GM12864 (cell line): ENCODE measurements around the gene TMED8.

Source experiments
- DNase-seq: peaks from one replicate; pipeline ENCODE4 v3.0.0-alpha.2; 2011; ENCODE audit warnings: low read depth
- H3K4me3 ChIP-seq: 2 replicates; pipeline ENCODE4 v1.5.1; 2011; ENCODE audit warnings: mild to moderate bottlenecking, low read depth, low read length, control low read depth
- TF ChIP-seq, protein P1 (sequence below): IDR thresholded peaks from 2 replicates; pipeline ENCODE4 v1.5.1; 2011; ENCODE audit warnings: low read depth, mild to moderate bottlenecking, moderate library complexity, low read length, control low read depth, inconsistent platforms; ENCODE audit errors: missing control alignments

TMED8 gene

DNA sequence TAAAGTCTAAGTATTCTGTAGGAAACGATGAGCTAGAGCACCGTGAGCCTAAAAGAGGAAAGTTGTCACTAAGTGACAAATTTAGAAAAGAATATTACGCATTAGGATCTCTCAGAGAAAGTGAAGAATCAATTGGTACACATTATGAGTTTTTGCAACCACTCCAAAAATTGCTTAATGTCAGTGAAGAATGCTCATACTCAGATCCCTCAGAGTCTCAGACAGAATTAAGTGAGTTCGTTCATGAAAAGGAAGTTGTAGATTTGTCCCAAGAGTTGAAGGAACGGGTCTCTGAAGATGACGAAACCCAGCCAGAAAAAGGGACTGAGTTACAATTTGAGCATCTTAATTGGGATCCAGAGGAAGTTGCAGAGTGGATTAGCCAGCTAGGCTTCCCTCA lies 1.8 kb upstream of the TMED8 start:
- TF ChIP-seq, protein P1, sequence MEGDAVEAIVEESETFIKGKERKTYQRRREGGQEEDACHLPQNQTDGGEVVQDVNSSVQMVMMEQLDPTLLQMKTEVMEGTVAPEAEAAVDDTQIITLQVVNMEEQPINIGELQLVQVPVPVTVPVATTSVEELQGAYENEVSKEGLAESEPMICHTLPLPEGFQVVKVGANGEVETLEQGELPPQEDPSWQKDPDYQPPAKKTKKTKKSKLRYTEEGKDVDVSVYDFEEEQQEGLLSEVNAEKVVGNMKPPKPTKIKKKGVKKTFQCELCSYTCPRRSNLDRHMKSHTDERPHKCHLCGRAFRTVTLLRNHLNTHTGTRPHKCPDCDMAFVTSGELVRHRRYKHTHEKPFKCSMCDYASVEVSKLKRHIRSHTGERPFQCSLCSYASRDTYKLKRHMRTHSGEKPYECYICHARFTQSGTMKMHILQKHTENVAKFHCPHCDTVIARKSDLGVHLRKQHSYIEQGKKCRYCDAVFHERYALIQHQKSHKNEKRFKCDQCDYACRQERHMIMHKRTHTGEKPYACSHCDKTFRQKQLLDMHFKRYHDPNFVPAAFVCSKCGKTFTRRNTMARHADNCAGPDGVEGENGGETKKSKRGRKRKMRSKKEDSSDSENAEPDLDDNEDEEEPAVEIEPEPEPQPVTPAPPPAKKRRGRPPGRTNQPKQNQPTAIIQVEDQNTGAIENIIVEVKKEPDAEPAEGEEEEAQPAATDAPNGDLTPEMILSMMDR: no peak
- H3K4me3 ChIP-seq: no peak overlapping the region
- no peak for DNase-seq

DNA sequence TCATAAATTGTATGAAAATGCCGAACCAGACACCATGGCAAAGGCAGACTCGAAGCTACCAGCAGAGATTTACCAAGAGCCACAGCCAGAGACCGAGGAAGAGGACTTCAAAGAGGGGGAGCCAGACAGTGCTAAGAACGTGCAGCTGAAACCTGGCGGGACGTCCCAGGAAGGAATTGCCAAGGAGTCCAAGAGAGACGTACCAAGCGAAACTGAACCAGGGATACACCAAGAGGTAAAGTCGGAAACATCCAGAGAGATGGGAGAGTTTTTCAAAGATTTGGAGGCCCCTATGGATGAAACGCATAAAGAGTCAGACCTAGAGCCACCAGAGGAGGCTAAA lies 579 bp upstream of the TMED8 start:
- H3K4me3 ChIP-seq: peak overlapping the region; percentile 71
- DNase-seq: no peak
- TF ChIP-seq, protein P1: no peak

DNA sequence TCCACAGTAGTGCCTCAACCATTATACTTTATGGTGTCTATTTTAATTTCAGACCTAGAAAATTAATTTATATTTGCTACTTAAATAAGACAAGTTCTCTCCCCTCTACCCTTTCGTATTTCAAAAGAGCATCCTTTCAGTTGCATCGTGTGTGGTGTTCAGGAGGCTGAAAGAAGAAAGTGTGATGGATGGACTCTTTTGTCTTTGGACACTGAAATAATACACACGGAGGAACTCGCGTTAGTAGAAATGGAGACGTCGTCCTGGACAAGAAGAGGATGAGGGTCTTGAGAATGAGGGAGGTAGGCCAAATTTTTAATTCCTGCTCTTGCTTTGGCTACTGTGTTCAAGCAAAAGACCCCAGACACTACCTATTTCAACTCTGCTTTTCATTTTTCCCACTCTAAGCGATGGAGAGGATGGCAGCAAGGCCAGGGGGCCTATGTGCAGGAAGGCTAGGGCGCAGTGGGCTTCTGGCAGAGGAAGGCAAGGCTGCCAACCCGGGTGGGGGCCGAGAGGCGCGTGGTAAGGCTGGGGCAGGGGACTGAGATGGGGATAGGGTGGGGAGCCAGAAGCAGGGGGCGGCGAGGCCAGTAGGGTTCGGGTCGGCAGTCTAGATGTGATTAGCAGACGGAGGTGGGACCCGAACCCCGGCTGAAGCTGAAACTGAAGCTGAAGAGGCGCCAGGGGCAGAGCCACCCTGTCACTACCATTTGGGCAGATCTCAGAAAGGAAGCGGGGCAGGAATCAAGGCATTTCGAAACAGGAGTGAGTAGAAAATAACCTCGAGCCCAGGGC lies 722 bp downstream of the TMED8 start:
- H3K4me3 ChIP-seq: peak overlapping the region; percentile 71
- TF ChIP-seq, protein P1: no peak
- no peak for DNase-seq

DNA sequence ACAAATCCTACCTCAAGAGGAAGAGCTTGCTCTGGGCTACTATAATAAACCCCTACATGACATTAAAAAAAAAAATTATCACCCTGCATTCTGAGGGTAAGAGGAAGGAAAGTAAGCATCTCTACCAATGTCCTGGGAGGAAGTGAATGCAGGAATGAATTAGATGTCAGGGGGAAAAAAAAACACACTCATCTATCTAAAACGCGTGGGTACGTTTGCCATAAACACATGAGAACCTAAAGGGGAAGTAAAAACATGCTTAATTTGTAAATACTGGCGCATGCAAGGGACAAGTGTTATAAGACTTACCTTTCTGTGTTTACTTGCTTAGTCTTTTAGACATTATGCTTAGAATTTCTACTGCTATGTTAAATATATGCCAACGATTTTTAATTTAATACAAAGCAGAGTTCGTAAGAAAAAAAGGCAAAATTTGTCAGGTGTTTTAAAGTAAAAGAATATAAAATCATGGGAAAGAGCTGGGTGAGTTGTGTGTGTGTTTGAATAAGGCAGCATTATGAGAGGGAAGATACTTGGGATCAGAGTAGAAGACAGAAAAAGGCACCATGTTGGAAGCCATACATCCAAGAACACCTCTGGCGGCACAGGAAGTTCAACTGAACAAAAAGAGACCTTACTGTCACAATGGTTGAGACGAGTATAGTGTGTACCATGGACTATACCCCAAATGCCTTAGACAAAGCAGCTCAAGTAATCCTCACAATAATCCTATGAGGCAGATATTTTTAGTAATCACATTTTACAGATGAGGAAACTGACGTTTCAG lies 1.5 kb downstream of the TMED8 start:
- peak overlapping the region; percentile 71 for H3K4me3 ChIP-seq
- DNase-seq: no peak

DNA sequence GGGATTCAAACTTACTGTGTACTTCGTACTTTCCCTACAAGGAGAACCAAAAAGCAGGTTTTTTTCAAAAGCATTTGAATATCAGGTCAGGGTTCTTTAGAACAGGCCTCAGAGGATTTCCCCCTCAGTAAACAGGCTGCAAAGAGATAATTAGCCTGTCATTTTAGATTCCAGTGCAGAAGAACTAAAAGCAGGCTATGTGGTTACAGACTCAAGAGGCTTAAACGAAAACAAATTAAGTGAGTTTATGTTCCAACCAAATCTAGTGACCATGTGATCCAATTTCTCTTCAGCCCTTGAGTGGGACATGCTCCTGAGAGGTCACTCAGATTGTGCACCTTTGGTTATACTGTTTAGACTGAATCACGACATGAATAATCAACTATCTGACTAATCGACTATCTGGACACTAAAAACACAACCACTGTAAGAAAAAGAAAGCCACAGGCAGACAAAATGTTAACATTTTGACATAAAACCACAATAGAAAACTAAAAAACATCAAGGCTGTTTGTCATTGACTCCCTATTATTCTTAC lies 4.5 kb downstream of the TMED8 start:
- TF ChIP-seq, protein P1: no peak
- H3K4me3 ChIP-seq: peak overlapping the region; percentile 37; the same call in 1 of the 2 replicates
- DNase-seq: peak; percentile 55

More for the DNA sequence above, 1.5 kb downstream of the TMED8 start:
- TF ChIP-seq, protein P1: no peak

DNA sequence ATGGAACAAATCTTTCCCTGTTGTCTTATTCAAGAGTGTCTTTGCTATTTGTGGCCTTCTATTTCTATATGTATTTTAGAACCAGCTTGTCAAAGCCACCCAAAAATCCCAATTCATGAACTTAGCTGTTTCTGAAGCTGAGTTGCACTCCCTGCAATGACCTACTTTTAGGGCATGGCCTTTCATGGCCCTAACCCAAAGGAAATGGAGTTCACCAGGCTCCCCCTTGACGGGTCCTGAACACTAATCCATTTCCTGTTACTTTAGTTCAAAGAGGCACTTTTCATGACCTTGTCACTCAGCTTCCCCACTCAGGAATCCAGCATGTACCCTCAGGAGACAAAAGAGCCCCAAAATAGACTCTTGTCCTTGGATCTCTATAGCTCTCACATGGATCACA lies 7.6 kb downstream of the TMED8 start:
- no peak for DNase-seq
- H3K4me3 ChIP-seq: no peak overlapping the region
- TF ChIP-seq, protein P1: no peak
